DMS114 treated with DMSO at 0.1 percent for 48 hours (cell line): ENCODE data around the gene MAL.
"Not testable (repeated sequence)": the region's sequence is repeated elsewhere in the genome, so short reads cannot be mapped to it uniquely, and the experiment has no call there.

ENCODE experiments used
- DNase-seq: peaks from one replicate; lab custom pipeline; 2025; ENCODE audit not compliant: unreplicated experiment; lab: John Stamatoyannopoulos, UW

Gene MAL

DNA sequence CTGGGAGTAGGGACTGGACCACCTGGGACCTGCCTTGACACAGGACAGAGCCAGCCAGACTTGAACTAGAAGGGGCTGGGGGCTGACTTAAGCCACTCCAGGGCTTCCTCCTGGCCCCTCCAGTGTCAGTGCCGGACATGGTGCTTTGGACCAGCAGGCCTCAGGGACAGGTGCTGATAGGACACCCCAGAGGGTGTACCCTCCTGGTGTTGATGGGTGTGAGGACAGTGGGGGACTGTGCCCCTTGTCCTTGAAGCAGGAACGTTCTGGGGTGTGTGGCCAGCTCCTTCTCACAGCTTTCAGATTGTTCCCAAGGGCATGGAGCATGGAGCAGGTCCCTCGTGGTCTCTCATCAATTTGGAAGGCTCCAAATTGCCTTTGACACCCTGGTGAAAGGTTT lies 6.8 kb downstream of the MAL start:
- no peak for DNase-seq

GRCh38 chr2:95032868-95033603 lies 7.5 kb downstream of the MAL start:
- no peak for DNase-seq

DNA sequence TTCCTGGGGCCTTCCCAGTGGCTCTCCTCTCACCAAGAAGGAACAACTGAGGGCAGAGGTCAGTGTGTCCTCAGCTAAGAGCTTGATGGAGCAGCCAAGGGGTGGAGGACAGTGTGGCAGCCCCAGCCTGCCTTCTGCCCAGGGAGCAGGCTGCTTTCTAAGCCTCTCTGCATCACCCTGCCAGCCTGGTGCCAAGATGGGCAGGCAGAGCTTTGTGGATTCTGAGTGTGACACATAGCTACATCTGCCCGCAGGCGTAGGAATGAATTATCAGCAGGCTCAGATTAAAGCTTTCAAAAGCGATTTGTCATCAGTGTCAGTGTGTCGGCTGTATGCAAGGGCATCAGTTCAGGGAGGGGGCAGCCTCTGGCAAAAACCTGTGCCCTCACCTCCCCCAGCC lies 8.7 kb downstream of the MAL start:
- DNase-seq: no peak

DNA sequence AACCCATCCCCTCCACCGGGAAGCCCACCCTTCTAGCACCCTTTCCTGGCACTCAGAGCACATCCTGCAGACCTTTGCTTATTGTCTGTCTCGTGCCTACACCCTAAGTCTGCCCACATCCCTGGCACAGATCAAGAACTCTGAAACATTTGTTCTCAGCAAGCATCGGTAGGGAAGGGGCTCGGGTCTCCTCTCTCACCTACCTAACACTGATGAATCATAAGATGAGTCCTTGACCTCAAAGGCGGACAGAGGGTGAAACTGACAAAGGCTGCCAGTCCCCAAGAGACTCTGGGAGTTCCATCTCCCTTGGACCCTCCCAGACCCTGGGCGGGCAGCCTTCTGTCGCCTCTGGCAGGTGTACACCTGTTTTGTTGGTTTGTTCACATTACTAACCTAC lies 9.3 kb downstream of the MAL start:
- no peak for DNase-seq

DNA sequence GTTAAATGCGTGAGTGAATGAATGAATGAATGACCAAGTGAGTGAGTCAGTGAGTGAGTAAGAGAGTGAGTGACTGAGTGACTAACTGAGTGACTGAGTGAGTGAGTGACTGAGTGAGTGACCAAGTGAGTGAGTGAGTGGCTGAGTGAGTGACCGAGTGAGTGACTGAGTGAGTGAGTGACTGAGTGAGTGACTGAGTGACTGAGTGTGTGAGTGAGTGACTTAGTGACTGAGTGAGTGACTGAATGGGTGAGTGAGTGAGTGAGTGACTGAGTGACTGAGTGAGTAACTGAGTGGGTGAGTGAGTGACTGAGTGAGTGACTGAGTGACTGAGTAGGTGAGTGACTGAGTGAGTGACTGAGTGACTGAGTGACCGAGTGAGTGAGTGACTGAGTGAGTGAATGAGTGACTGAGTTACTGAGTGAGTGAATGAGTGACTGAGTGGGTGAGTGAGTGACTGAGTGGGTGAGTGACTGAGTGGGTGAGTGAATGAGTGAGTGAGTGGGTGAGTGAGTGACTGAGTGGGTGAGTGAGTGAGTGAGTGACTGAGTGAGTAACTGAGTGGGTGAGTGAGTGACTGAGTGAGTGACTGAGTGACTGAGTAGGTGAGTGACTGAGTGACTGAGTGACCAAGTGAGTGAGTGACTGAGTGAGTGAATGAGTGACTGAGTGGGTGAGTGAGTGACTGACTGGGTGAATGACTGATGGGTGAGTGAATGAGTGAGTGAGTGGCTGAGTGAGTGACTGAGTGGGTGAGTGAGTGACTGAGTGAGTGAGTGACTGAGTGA lies 11.3 kb downstream of the MAL start:
- no peak for DNase-seq

DNA sequence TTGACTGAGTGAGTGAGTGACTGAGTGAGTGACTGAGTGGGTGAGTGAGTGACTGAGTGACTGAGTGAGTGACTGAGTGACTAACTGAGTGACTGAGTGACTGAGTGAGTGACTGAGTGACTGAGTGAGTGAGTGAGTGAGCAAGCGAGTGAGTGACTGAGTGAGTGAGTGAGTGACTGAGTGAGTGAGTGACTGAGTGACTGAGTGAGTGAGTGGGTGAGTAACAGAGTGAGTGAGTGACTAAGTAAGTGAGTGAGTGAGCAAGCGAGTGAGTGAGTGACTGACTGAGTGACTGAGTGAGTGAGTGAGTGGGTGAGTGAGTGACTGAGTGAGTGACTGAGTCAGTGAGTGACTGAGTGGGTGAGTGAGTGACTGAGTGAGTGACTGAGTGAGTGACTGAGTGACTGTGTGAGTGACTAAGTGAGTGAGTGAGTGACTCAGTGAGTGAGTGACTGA lies 11.9 kb downstream of the MAL start:
- no peak for DNase-seq

DNA sequence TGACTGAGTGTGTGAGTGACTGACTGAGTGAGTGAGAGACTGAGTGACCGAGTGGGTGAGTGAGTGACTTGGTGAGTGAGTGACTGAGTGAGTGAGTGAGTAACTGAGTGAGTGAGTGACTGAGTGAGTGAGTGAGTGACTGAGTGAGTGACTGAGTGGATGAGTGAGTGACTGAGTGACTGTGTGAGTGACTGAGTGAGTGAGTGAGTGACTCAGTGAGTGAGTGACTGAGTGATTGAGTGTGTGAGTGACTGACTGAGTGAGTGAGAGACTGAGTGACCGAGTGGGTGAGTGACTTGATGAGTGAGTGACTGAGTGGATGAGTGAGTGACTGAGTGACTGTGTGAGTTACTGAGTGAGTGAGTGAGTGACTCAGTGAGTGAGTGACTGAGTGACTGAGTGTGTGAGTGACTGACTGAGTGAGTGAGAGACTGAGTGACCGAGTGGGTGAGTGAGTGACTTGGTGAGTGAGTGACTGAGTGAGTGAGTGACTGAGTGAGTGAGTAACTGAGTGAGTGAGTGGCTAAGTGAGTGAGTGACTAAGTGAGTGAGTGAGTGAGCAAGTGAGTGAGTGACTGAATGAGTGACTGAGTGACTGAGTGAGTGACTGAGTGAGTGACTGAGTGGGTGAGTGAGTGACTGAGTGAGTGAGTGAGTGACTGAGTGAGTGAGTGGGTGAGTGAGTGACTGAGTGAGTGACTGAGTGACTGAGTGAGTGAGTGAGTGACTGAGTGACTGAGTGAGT lies 12.5 kb downstream of the MAL start:
- DNase-seq: not testable (repeated sequence)

DNA sequence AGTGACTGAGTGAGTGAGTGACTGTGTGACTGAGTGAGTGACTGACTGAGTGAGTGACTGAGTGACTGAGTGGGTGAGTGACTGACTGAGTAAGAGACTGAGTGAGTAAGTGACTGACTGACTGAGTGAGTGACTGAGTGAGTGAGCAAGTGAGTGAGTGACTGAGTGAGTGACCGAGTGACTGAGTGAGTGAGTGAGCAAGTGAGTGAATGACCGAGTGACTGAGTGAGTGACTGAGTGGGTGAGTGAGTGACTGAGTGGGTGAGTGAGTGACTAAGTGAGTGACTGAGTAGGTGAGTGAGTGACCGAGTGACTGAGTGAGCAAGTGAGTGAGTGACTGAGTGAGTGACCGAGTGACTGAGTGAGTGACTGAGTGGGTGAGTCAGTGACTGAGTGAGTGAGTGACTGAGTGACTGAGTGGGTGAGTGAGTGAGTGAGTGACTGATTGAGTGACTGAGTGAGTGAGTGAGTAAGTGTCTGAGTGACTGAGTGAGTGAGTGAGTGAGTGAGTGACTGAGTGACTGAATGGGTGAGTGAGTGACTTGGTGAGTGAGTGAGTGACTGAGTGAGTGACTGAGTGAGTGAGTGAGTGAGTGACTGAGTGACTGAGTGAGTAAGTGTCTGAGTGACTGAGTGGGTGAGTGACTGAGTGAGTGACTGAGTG lies 13.3 kb downstream of the MAL start:
- DNase-seq: no peak

DNA sequence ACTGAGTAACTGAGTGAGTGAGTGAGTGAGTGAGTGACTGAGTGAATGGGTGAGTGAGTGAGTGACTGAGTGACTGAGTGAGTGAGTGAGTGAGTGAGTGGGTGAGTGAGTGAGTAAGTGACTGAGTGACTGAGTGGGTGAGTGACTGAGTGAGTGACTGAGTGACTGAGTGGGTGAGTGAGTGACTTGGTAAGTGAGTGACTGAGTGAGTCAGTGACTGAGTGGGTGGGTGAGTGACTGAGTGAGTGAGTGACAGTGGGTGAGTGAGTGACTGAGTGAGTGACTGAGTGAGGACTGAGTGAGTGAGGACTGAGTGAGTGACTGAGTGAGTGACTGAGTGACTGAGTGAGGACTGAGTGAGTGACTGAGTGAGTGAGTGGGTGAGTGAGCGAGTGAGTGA lies 13.9 kb downstream of the MAL start:
- DNase-seq: no peak

- no peak for DNase-seq
Observed at GRCh38 chr2:95039978-95040377, 14.5 kb downstream of the MAL start.

DNA sequence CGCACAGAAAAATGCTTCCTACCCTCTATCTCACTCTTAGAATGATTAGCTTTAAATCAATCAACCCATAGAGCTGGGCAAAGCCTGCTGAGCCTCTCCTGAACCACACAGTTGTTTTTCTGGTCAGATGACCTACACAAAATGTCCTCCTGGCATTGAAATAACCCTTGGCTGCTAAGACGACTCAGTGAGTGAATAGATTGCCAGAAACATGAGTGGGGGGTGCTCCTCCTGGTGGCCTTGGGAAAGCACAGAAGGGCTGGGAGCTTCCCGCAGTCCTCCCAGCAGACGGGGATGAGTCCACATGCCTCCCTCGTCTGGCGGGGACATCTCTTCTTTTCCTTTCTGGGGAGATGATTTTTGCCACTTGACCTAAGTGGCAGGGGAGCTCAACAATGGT lies 14.9 kb downstream of the MAL start:
- no peak for DNase-seq

DNA sequence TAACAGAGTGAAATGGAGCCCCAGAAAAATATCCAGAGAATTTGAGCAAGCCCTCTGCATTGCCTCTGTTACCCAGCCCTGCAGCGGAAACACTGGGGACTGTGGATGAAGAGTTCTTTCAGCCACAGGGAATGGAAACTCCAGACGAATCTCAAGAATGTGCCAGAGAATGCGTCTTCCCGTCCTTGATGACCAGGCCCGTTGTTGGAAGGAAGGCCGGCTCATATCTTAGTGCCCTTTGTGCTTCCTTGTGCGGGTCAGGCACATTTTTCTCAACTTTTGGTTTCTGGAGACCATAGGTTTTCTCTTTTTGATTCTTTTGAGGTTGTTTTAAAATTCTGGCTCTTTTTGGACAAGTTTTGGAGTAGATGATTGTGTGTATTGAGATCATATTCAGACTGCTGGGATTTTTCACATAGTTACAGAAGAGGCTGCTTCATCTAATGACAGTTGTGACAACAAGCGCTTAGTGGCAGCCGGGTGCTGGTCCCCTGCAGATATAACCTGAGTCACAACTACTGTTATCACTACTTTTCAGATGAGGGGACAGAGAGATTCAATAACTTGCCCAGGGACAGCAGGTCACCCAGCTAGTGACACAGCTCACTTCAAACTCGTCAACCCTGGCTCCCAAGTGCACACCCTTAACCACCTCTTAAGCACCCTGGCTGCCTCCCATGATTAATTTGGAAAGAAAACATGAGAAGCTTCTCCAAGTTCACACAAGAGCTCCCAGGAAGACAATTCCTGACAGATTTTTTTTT lies 15.7 kb downstream of the MAL start:
- no peak for DNase-seq

DNA sequence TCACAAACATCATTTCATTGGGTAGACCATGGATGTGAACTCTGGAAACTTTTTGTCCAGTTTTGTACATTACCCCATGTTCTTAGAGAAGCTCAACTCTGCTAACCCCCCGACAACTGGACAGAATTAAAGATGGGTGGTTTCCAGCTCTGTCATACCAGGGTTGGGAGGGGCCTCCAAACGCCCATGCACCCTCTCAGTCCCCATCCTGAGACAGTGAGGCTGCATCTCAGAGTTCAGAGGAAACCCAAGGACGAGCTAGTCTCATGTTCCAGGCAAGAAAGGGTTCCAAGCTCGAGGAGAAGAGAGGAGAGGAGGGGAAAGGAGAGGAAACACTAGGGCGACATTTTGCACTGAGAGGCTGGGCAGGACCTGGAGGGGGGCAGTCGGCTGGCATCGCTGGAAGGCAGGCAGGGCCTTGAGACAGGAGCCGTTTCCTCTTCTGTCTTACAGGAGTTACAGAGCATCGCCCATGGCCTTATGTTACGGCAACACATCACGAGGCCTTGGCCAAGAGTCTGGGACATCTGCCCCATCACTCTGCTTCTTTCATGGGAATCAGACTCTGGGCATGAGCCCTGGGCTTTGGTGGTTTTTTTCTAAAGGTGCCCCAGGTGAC lies 16.4 kb downstream of the MAL start:
- no peak for DNase-seq

- DNase-seq: no peak
Observed at GRCh38 chr2:95042472-95043271, 17.2 kb downstream of the MAL start.

GRCh38 chr2:95043300-95044093 lies 18.0 kb downstream of the MAL start:
- no peak for DNase-seq

DNA sequence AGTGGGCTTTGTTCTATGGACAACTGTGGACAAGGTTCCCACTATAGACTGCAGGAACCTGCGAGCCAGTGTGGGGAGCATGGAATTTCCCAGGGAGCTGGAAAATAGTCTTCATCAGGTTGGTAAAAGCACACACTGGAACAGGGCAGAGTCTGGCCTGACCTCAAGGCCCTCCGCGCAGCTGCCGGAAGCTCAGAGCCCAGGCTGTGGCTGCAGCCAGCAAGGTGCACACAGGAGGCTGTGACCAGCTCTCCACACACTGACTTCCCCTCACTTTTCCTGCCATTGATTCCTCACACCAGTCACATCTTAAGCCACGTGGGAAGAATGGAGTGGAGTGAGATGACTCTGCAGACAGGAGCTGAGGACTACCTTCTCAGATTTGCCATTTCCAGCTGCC lies 19.1 kb downstream of the MAL start:
- no peak for DNase-seq

DNA sequence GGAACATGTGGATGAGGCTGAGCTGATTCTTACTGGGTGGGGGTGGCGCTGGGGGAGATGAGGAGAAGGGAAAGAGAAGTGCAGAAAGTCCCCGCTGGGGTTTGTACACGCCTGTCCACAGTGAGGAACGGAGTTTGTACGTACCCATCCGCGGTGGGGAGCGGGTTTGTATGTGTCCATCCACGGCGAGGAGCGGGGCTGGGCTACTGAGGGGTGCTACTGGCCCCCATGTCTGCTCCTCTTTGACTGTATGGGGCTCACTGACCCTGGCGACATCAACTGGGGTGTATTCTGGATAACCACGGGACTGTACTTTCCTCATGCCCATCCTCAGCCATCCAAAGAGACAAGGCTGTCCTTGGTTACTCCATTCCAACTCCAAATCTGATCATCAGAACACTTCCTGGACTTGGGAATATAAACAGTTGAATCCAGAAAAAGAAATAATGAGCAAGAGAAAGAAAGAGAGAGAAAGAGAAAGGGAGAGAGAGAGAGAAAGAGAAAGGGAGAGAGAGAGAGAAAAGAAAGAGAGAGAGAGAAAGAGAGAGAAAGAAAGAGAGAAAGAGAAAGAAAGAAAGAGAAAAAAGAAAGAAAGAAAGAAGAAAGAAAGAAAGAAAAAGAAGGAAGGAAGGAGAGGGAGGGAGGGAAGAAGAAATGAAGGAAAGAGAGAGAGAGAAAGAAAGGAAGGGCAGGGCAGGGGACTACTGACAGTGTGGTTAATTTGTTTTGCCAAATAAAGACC lies 21.0 kb downstream of the MAL start:
- DNase-seq: no peak
